Liver (tissue), 9 donors: ENCODE data around the gene GLTPD2. TPM values are rescaled to one million over a fixed set of nuclear protein-coding genes. Genes with fewer than 3 reads are reported as not detected.

Experiments
- DNase-seq: peaks from one replicate; pipeline ENCODE4 v3.0.0-alpha.2; 2017; ENCODE audit warnings: low spot score
- H3K27ac ChIP-seq, 2 donors: one replicate each; pipeline ENCODE4 v1.7.0; 2013; ENCODE audit warnings: inconsistent platforms in 2 of 2, low read length in 2 of 2, control low read depth in 1 of 2, low read depth in 1 of 2, mild to moderate bottlenecking in 1 of 2
- H3K27me3 ChIP-seq, 4 donors: one replicate each; pipeline versions ENCODE4 v1.6.1 to v1.7.0; 2013; ENCODE audit warnings: low read length in 3 of 4, inconsistent platforms in 1 of 4, mild to moderate bottlenecking in 1 of 4, moderate library complexity in 1 of 4; ENCODE audit not compliant: control insufficient read depth in 4 of 4, insufficient read depth in 4 of 4
- H3K36me3 ChIP-seq, 4 donors: one replicate each; pipeline versions ENCODE4 v1.6.1 to v1.7.0; 2013; ENCODE audit warnings: low read length in 3 of 4, mild to moderate bottlenecking in 3 of 4, low read depth in 1 of 4, moderate library complexity in 1 of 4; ENCODE audit not compliant: control insufficient read depth in 4 of 4, insufficient read depth in 3 of 4
- H3K4me1 ChIP-seq, 4 donors: one replicate each; pipeline versions ENCODE4 v1.6.1 to v1.7.0; 2013; ENCODE audit warnings: low read length in 3 of 4, mild to moderate bottlenecking in 3 of 4, moderate library complexity in 1 of 4; ENCODE audit not compliant: control insufficient read depth in 4 of 4, insufficient read depth in 4 of 4
- H3K4me3 ChIP-seq, 3 donors: one replicate each; pipeline versions ENCODE4 v1.6.1 to v1.7.0; 2013; ENCODE audit warnings: low read length in 3 of 3, control low read depth in 1 of 3, low read depth in 1 of 3, mild to moderate bottlenecking in 1 of 3
- H3K9ac ChIP-seq, 2 donors: one replicate each; pipeline ENCODE4 v1.7.0; 2013; ENCODE audit warnings: low read length in 2 of 2, mild to moderate bottlenecking in 2 of 2, moderate library complexity in 2 of 2, control low read depth in 1 of 2, low read depth in 1 of 2
- H3K9me3 ChIP-seq, 4 donors: one replicate each; pipeline versions ENCODE4 v1.6.1 to v1.7.0; 2013; ENCODE audit warnings: low read length in 3 of 4; ENCODE audit not compliant: control insufficient read depth in 4 of 4
- FOXA1 ChIP-seq: IDR thresholded peaks from 2 replicates; pipeline ENCODE4 v1.6.1; 2016; ENCODE audit warnings: antibody characterized with exemption
- FOXA2 ChIP-seq: IDR thresholded peaks from 2 replicates; pipeline ENCODE4 v1.6.1; 2016; ENCODE audit warnings: antibody characterized with exemption
- GABPA ChIP-seq, 2 donors: IDR thresholded peaks in 1 of 2; conservative IDR thresholded peaks in 1 of 2; 2 replicates each; pipeline ENCODE4 v1.6.1; 2016; ENCODE audit warnings: antibody characterized with exemption in 2 of 2, mild to moderate bottlenecking in 1 of 2, moderate library complexity in 1 of 2
- HNF4A ChIP-seq, 2 donors: conservative IDR thresholded peaks; 2 replicates each; pipeline ENCODE4 v1.6.1; 2016; ENCODE audit warnings: antibody characterized with exemption in 2 of 2, mild to moderate bottlenecking in 2 of 2
- HNF4G ChIP-seq: IDR thresholded peaks from 2 replicates; pipeline ENCODE4 v1.6.1; 2016; ENCODE audit warnings: antibody characterized with exemption
- JUND ChIP-seq, 2 donors: IDR thresholded peaks; 2 replicates each; pipeline ENCODE4 v1.6.1; 2016; ENCODE audit warnings: antibody characterized with exemption in 2 of 2
- NR2F2 ChIP-seq: IDR thresholded peaks from 2 replicates; pipeline ENCODE4 v1.6.1; 2016; ENCODE audit warnings: antibody characterized with exemption
- RAD21 ChIP-seq, 2 donors: IDR thresholded peaks; 2 replicates each; pipeline ENCODE4 v1.6.1; 2016; ENCODE audit warnings: antibody characterized with exemption in 2 of 2, mild to moderate bottlenecking in 2 of 2
- RXRA ChIP-seq, 2 donors: IDR thresholded peaks; 2 replicates each; pipeline ENCODE4 v1.6.1; 2017 to 2018; ENCODE audit warnings: antibody characterized with exemption in 2 of 2, mild to moderate bottlenecking in 1 of 2
- SP1 ChIP-seq: IDR thresholded peaks from 2 replicates; pipeline ENCODE4 v1.6.1; 2018; ENCODE audit warnings: antibody characterized with exemption, mild to moderate bottlenecking
- WGBS: extraction: QIAGEN DNeasy Blood & Tissue Kit; methylation state at CpG from one replicate; pipeline ENCODE4 v1.1.7; 2013; 5-methylcytosine and 5-hydroxymethylcytosine counted together
- polyA plus RNA-seq, 2 donors: library from polyadenylated mRNA; stranded (reverse) in 1 of 2; unstranded in 1 of 2; fragments of 200-250 nt in 1 of 2; fragments of >200 nt in 1 of 2; fragmentation: Nextera tagmentation in 1 of 2; extraction: Ambion mirVana in 1 of 2; gene quantifications; one replicate each; pipeline versions ENCODE4 v1.2.1 to v1.2.3, GENCODE V29; 2013 to 2015
- total RNA-seq, 2 donors: library from RNA; depleted of rRNA; stranded (reverse); fragments of >200 nt; gene quantifications; one replicate each; pipeline ENCODE4 v1.2.3, GENCODE V29; 2014
- TF ChIP-seq, protein P1 (sequence below): IDR thresholded peaks from 2 replicates; pipeline ENCODE4 v1.6.1; 2016; ENCODE audit warnings: antibody characterized with exemption
- TF ChIP-seq, protein P2 (sequence below): IDR thresholded peaks from 2 replicates; pipeline ENCODE4 v1.6.1; 2016; ENCODE audit warnings: antibody characterized with exemption, mild to moderate bottlenecking
- TF ChIP-seq, protein P3 (sequence below): fragments of 150-350 bp; IDR thresholded peaks from 2 replicates; pipeline ENCODE4 v1.5.1; 2017; ENCODE audit warnings: improper control_type of control experiment, low read depth, low read length; ENCODE audit not compliant: missing input control
- TF ChIP-seq, protein P4 (sequence below): IDR thresholded peaks from 2 replicates; pipeline ENCODE4 v1.6.1; 2016; ENCODE audit warnings: antibody characterized with exemption
- donor health status: healthy.
- donor health status: healthy.
- donor health status: healthy.
- donor health status: healthy.
- donor health status: healthy.

The GLTPD2 gene
- total and polyA plus RNA-seq, 4 donors, result 15.1 to 63.2 (median 25.7) TPM

DNA sequence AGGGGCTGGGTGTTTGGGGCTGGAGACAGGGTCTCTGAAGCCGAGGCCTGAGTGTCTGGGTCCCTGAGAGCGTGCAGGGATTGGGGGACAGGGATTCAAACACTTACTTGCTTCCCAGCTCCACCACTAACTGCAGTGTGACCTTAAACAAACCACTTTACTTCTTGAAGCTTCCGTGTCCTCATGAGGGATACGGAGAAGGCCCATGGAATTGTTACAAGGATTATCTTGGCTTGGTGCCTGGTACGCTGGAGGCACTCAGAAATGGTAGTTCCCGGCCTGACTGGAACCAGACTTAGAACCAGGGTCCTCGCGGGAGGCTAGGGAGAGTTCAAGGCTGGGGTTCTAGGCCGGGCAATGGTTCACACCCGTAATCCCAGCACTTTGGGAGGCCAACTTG is 46.1 kb upstream of the GLTPD2 start:
- Histone ChIP-seq H3K27ac (no peak overlapping the region), H3K9me3 (no peaks in the 10 kb centered on the region), H3K4me3 (no peak overlapping the region), H3K4me1 (peaks cover 2 to 13% (median 8%) of the 10 kb centered on the region in 4 donors), H3K9ac (no peak overlapping the region), H3K27me3 (no peaks in the 10 kb centered on the region), H3K36me3 (no peaks in the 10 kb centered on the region)
- WGBS, result 80% methylated on average over 10 of the region's 10 CpGs
- no peak for DNase-seq
- TF ChIP-seq, protein P1, sequence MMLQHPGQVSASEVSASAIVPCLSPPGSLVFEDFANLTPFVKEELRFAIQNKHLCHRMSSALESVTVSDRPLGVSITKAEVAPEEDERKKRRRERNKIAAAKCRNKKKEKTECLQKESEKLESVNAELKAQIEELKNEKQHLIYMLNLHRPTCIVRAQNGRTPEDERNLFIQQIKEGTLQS, result no peak
- TF ChIP-seq JUND (IDR thresholded peaks at IDR 0.05) (no peak), RXRA (IDR thresholded peaks at IDR 0.05) (no peak), FOXA2 (no peak), RAD21 (IDR thresholded peaks at IDR 0.05) (no peak), HNF4G (no peak), HNF4A (conservative IDR thresholded peaks at IDR 0.05) (no peak), NR2F2 (no peak), SP1 (no peak)
- TF ChIP-seq, protein P2, sequence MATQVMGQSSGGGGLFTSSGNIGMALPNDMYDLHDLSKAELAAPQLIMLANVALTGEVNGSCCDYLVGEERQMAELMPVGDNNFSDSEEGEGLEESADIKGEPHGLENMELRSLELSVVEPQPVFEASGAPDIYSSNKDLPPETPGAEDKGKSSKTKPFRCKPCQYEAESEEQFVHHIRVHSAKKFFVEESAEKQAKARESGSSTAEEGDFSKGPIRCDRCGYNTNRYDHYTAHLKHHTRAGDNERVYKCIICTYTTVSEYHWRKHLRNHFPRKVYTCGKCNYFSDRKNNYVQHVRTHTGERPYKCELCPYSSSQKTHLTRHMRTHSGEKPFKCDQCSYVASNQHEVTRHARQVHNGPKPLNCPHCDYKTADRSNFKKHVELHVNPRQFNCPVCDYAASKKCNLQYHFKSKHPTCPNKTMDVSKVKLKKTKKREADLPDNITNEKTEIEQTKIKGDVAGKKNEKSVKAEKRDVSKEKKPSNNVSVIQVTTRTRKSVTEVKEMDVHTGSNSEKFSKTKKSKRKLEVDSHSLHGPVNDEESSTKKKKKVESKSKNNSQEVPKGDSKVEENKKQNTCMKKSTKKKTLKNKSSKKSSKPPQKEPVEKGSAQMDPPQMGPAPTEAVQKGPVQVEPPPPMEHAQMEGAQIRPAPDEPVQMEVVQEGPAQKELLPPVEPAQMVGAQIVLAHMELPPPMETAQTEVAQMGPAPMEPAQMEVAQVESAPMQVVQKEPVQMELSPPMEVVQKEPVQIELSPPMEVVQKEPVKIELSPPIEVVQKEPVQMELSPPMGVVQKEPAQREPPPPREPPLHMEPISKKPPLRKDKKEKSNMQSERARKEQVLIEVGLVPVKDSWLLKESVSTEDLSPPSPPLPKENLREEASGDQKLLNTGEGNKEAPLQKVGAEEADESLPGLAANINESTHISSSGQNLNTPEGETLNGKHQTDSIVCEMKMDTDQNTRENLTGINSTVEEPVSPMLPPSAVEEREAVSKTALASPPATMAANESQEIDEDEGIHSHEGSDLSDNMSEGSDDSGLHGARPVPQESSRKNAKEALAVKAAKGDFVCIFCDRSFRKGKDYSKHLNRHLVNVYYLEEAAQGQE, result no peak
- TF ChIP-seq, protein P3, sequence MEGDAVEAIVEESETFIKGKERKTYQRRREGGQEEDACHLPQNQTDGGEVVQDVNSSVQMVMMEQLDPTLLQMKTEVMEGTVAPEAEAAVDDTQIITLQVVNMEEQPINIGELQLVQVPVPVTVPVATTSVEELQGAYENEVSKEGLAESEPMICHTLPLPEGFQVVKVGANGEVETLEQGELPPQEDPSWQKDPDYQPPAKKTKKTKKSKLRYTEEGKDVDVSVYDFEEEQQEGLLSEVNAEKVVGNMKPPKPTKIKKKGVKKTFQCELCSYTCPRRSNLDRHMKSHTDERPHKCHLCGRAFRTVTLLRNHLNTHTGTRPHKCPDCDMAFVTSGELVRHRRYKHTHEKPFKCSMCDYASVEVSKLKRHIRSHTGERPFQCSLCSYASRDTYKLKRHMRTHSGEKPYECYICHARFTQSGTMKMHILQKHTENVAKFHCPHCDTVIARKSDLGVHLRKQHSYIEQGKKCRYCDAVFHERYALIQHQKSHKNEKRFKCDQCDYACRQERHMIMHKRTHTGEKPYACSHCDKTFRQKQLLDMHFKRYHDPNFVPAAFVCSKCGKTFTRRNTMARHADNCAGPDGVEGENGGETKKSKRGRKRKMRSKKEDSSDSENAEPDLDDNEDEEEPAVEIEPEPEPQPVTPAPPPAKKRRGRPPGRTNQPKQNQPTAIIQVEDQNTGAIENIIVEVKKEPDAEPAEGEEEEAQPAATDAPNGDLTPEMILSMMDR, result no peak

DNA sequence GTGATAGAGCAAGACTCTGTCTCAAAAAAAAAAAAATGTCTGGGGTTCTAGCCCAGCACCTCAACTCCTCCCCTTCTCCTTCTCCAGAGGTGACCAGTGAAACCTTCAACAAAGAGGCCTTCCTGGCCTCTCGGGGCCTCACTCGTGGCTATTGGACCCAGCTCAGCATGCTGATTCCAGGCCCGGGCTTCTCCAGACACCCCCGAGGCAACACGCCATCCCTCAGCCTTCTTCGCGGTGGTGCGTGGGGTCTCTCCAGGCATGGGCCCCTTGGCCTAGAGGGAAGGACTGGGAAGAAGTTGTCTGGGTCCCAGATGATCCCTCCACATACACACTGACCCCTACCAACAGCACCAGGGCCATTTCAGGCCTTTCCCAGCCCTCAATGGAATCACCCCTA is 45.5 kb upstream of the GLTPD2 start:
- TF ChIP-seq HNF4G, result no peak
- TF ChIP-seq, protein P4, sequence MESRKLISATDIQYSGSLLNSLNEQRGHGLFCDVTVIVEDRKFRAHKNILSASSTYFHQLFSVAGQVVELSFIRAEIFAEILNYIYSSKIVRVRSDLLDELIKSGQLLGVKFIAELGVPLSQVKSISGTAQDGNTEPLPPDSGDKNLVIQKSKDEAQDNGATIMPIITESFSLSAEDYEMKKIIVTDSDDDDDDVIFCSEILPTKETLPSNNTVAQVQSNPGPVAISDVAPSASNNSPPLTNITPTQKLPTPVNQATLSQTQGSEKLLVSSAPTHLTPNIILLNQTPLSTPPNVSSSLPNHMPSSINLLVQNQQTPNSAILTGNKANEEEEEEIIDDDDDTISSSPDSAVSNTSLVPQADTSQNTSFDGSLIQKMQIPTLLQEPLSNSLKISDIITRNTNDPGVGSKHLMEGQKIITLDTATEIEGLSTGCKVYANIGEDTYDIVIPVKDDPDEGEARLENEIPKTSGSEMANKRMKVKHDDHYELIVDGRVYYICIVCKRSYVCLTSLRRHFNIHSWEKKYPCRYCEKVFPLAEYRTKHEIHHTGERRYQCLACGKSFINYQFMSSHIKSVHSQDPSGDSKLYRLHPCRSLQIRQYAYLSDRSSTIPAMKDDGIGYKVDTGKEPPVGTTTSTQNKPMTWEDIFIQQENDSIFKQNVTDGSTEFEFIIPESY, result no peak
- TF ChIP-seq GABPA (IDR thresholded peaks at IDR 0.05 in 1 of 2, conservative IDR thresholded peaks at IDR 0.05 in 1 of 2), result no peak
- no peak for TF ChIP-seq JUND (IDR thresholded peaks at IDR 0.05)
- TF ChIP-seq, protein P1, result no peak
- TF ChIP-seq NR2F2, result no peak
- TF ChIP-seq HNF4A (conservative IDR thresholded peaks at IDR 0.05), result no peak
- TF ChIP-seq, protein P3, result no peak
- no peak for TF ChIP-seq SP1
- TF ChIP-seq RAD21 (IDR thresholded peaks at IDR 0.05), result no peak
- TF ChIP-seq FOXA1, result no peak
- Histone ChIP-seq H3K9ac (no peak overlapping the region), H3K4me1 (peaks cover 2 to 13% (median 8%) of the 10 kb centered on the region in 4 donors), H3K4me3 (no peak overlapping the region), H3K27me3 (no peaks in the 10 kb centered on the region), H3K36me3 (no peaks in the 10 kb centered on the region), H3K9me3 (no peaks in the 10 kb centered on the region), H3K27ac (no peak overlapping the region)
- DNase-seq, result no peak
- 95% methylated on average over 8 of the region's 8 CpGs for WGBS
